LNCAP (cell line): ENCODE results near the gene HAAO.

ENCODE experiments used
- CTCF ChIP-seq: fragments of 450-650 bp; IDR thresholded peaks from 2 replicates; pipeline ENCODE4 v1.5.1; 2017; ENCODE audit warnings: mild to moderate bottlenecking

HAAO gene

GRCh38 chr2:42832289-42832634 lies 39.9 kb upstream of the HAAO start:
- no peak for TF ChIP-seq CTCF

- no peak for TF ChIP-seq CTCF
Measured at GRCh38 chr2:42830922-42831574, 38.7 kb upstream of the HAAO start.

DNA sequence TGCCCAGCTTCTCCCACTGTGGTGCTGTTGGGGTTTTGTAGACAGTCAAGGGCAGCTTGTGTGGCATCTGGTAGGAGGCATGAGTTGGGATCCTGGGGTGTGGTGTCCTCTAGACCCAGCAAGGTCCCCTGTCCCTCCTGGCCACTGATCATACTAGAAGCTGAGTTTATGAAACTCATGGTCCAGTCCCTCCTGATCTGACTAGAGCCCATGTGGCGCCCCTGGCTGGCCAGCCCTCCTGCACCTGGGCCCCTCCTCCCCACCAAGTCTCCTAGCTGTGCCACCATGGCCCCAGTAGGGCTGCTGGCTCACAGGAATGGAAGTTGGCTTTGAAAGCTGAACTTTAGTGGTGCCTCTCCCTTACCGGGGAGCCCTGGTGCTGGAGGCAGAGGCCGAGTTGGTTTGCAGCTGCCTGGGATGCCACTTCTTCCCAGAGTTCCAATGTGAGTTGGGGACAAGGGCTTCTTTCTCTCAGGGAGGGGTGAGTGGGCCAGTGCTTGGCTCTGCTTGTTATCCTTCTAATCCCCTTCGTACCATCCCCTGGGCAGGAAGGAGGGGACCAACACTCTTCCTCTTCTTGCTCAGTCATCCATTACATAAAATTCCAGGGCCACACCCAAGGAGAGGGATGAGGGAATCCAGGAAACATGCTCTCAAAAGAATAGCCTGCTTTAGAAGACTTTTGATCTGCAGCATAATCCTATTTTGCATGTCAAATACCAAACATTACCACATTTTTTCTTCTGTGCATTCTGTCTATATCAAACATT lies 37.5 kb upstream of the HAAO start:
- TF ChIP-seq CTCF, result no peak

- TF ChIP-seq CTCF, result peak; percentile 79
Measured at GRCh38 chr2:42828487-42829425, 36.4 kb upstream of the HAAO start.

GRCh38 chr2:42827647-42828486 lies 35.5 kb upstream of the HAAO start:
- TF ChIP-seq CTCF, result peak; percentile 66

DNA sequence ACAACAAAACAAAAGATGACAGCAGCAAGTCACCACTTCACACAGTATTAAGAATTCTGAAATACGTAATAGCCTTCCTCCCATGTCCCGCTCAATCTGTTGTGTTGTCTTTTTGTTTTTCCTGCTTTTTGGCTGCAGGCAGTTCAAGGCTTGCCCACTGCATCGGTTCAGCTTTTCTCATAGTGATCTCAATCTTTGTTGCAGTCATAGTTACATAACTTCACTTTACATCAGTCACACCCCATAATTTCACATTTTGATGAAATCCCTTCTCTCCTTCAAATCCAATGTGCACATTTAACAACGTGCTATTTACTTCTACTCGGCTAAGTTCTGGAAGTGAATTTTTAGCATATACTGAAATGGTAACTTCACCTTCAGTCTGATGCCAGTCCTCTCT lies 33.8 kb upstream of the HAAO start:
- no peak for TF ChIP-seq CTCF

DNA sequence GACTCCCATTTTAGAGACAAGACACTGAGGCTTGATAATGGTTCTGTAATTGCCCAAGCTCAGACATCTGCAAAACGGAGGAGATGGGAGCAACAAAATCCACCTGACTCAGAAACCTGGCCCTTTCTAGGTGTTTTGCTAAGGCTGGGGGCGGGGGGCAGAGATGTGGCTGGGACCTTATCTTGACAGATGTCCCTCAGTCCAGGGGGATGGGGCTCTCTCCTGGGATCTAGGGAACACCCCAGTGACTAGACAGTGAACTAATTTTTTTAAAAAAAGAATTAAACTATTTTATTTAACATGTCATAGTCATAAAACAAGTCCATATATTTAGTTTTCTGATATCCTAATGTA lies 32.0 kb upstream of the HAAO start:
- TF ChIP-seq CTCF, result no peak
